SK-N-SH (cell line): ENCODE measurements around the gene ZBTB14. TPM values are rescaled to one million over a fixed set of nuclear protein-coding genes. Genes with fewer than 3 reads are reported as not detected.

Experiments used
- CTCF ChIA-PET: fragments of 300-600, 350-600 bp; formaldehyde crosslinking; extraction: SDS; loops from one replicate; lab custom pipeline; 2021; lab: Yijun Ruan, JAX
- POLR2A ChIA-PET: fragments of 350-600 bp; sonication (Branson Sonifier 250); formaldehyde crosslinking; extraction: SDS; loops from one replicate; lab custom pipeline; 2020; ENCODE audit warnings: antibody characterized with exemption, inconsistent platforms; lab: Yijun Ruan, JAX
- DNase-seq: peaks from one replicate; pipeline ENCODE4 v3.0.0; 2012
- H2AFZ ChIP-seq: fragments of 200-600 bp; sonication (generic); 2 replicates; pipeline ENCODE4 v1.8.1; 2016; ENCODE audit warnings: antibody characterized with exemption, mild to moderate bottlenecking, low read depth
- H3F3A ChIP-seq: fragments of 200-600 bp; sonication (generic); replicated peaks from 2 replicates; pipeline ENCODE3; 2016; ENCODE audit warnings: antibody characterized with exemption, mild to moderate bottlenecking; ENCODE audit not compliant: insufficient read depth
- H3K27ac ChIP-seq, 2 experiments: fragments of 200-500 bp in 1 of 2; fragments of 200-600 bp in 1 of 2; sonication (Bioruptor generic) in 1 of 2; sonication (generic), shearing (Covaris generic) in 1 of 2; 2 replicates each; pipeline versions ENCODE4 v1.5.1 to v1.6.1; 2014 to 2016; ENCODE audit warnings: low read depth in 2 of 2, inconsistent platforms in 1 of 2, low read length in 1 of 2, mild to moderate bottlenecking in 1 of 2, mixed read lengths in 1 of 2
- H3K27me3 ChIP-seq: fragments of 200-600 bp; sonication (generic), shearing (Covaris generic); 2 replicates; pipeline ENCODE4 v1.6.1; 2016; ENCODE audit warnings: mixed run types; ENCODE audit not compliant: insufficient read depth
- H3K36me3 ChIP-seq, 2 experiments: fragments of 200-500 bp in 1 of 2; fragments of 200-600 bp in 1 of 2; sonication (Bioruptor generic) in 1 of 2; sonication (generic) in 1 of 2; replicated peaks in 1 of 2; 2 replicates each; pipeline versions ENCODE3 to v1.5.1; 2014 to 2016; ENCODE audit warnings: low read length in 1 of 2, mild to moderate bottlenecking in 1 of 2; ENCODE audit not compliant: insufficient read depth in 2 of 2, control insufficient read depth in 1 of 2
- H3K4me1 ChIP-seq, 2 experiments: fragments of 200-500 bp in 1 of 2; fragments of 200-600 bp in 1 of 2; sonication (Bioruptor generic) in 1 of 2; sonication (generic), shearing (Covaris generic) in 1 of 2; 2 replicates each; pipeline versions ENCODE4 v1.5.1 to v1.6.1; 2014 to 2016; ENCODE audit warnings: low read depth in 1 of 2, low read length in 1 of 2, mixed run types in 1 of 2; ENCODE audit not compliant: insufficient read depth in 2 of 2, control insufficient read depth in 1 of 2
- H3K4me2 ChIP-seq: fragments of 200-600 bp; sonication (generic), shearing (Covaris generic); 2 replicates; pipeline ENCODE4 v1.6.1; 2017; ENCODE audit warnings: mixed run types
- H3K4me3 ChIP-seq, 2 experiments: fragments of 200-500 bp in 1 of 2; fragments of 200-600 bp in 1 of 2; sonication (Bioruptor generic) in 1 of 2; sonication (generic), shearing (Covaris generic) in 1 of 2; 2 replicates each; pipeline versions ENCODE4 v1.5.1 to v1.8.1; 2014 to 2016; ENCODE audit warnings: low read depth in 2 of 2, inconsistent platforms in 1 of 2, low read length in 1 of 2, mild to moderate bottlenecking in 1 of 2, mixed read lengths in 1 of 2, moderate library complexity in 1 of 2
- H3K79me2 ChIP-seq: fragments of 200-600 bp; sonication (generic); 2 replicates; pipeline ENCODE4 v1.8.1; 2017; ENCODE audit warnings: mild to moderate bottlenecking; ENCODE audit not compliant: insufficient read depth
- H3K9ac ChIP-seq: fragments of 200-600 bp; sonication (generic); 2 replicates; pipeline ENCODE4 v1.6.1; 2017; ENCODE audit warnings: mixed run types
- H3K9me2 ChIP-seq: fragments of 200-600 bp; sonication (generic); 2 replicates; pipeline ENCODE4 v1.6.1; 2017; ENCODE audit warnings: mixed run types
- H3K9me3 ChIP-seq: fragments of 200-600 bp; sonication (generic); 2 replicates; pipeline ENCODE4 v1.6.1; 2017; ENCODE audit warnings: mixed run types, mild to moderate bottlenecking, moderate library complexity
- H4K20me1 ChIP-seq: fragments of 200-600 bp; sonication (generic); 2 replicates; pipeline ENCODE4 v1.6.1; 2017; ENCODE audit warnings: mild to moderate bottlenecking, mixed run types; ENCODE audit not compliant: insufficient read depth
- ELF1 ChIP-seq: IDR thresholded peaks from 2 replicates; pipeline ENCODE4 v1.4.0; 2012
- EP300 ChIP-seq, 2 experiments: IDR thresholded peaks; 2 replicates each; pipeline versions ENCODE4 v1.4.0 to v1.6.1; 2012; ENCODE audit warnings: borderline replicate concordance in 1 of 2, low read depth in 1 of 2, low read length in 1 of 2
- EZH2phosphoT487 ChIP-seq: fragments of 200-600 bp; sonication (generic); IDR thresholded peaks from 2 replicates; pipeline ENCODE4 v1.6.1; 2017; ENCODE audit warnings: low read depth, mixed run types, mild to moderate bottlenecking, antibody characterized with exemption, moderate library complexity, borderline replicate concordance
- FOSL2 ChIP-seq: IDR thresholded peaks from 2 replicates; pipeline ENCODE4 v1.4.0; 2012; ENCODE audit warnings: low read depth, mild to moderate bottlenecking, moderate library complexity, borderline replicate concordance
- FOXJ3 ChIP-seq: sonication (generic); formaldehyde crosslinking; IDR thresholded peaks from 2 replicates; pipeline ENCODE4 v1.5.1; 2020; ENCODE audit warnings: mild to moderate bottlenecking, missing genetic modification reagents
- FOXM1 ChIP-seq: IDR thresholded peaks from 2 replicates; pipeline ENCODE4 v1.4.0; 2012; ENCODE audit warnings: low read depth, mild to moderate bottlenecking
- GABPA ChIP-seq: IDR thresholded peaks from 2 replicates; pipeline ENCODE4 v1.4.0; 2012; ENCODE audit warnings: low read depth, mild to moderate bottlenecking
- GATA2 ChIP-seq: sonication (generic); formaldehyde crosslinking; IDR thresholded peaks from 2 replicates; pipeline ENCODE4 v1.5.0; 2020; ENCODE audit warnings: mild to moderate bottlenecking, missing genetic modification reagents
- MEF2A ChIP-seq: IDR thresholded peaks from 2 replicates; pipeline ENCODE4 v1.4.0; 2012; ENCODE audit warnings: low read depth, borderline replicate concordance
- NRF1 ChIP-seq: IDR thresholded peaks from 2 replicates; pipeline ENCODE4 v1.6.1; 2012; ENCODE audit warnings: low read depth, mild to moderate bottlenecking, low read length
- POLR2AphosphoS5 ChIP-seq: IDR thresholded peaks from 2 replicates; pipeline ENCODE4 v1.6.1; 2012; ENCODE audit warnings: low read depth, low read length
- RAD21 ChIP-seq: IDR thresholded peaks from 2 replicates; pipeline ENCODE4 v1.6.1; 2012; ENCODE audit warnings: mild to moderate bottlenecking, low read length
- RCOR1 ChIP-seq: fragments of 150-350 bp; IDR thresholded peaks from 2 replicates; pipeline ENCODE4 v1.6.1; 2017; ENCODE audit warnings: antibody characterized with exemption, low read length
- RFX5 ChIP-seq: IDR thresholded peaks from 2 replicates; pipeline ENCODE4 v1.6.1; 2012; ENCODE audit warnings: mild to moderate bottlenecking, improper control_type of control experiment, low read length
- RXRA ChIP-seq: IDR thresholded peaks from 2 replicates; pipeline ENCODE4 v1.4.0; 2012; ENCODE audit warnings: low read depth, mild to moderate bottlenecking, borderline replicate concordance
- SMC3 ChIP-seq: IDR thresholded peaks from 2 replicates; pipeline ENCODE4 v1.6.1; 2012; ENCODE audit warnings: low read depth, low read length, improper control_type of control experiment
- TEAD4 ChIP-seq: IDR thresholded peaks from 2 replicates; pipeline ENCODE4 v1.4.0; 2012; ENCODE audit warnings: mild to moderate bottlenecking, borderline replicate concordance; ENCODE audit not compliant: insufficient read depth
- WGBS: methylation state at CpG from one replicate; pipeline ENCODE4 v1.1.6; 2017; ENCODE audit warnings: low lambda C conversion rate; 5-methylcytosine and 5-hydroxymethylcytosine counted together
- polyA plus RNA-seq, 3 experiments: library from polyadenylated mRNA; depleted of rRNA; stranded (reverse); fragments of >200 nt; gene quantifications; 2 replicates each; pipeline ENCODE4 v1.2.3, GENCODE V29; 2012
- TF ChIP-seq, protein P1 (sequence below): IDR thresholded peaks from 2 replicates; pipeline ENCODE4 v1.4.0; 2012; ENCODE audit warnings: low read depth, borderline replicate concordance
- TF ChIP-seq, protein P2 (sequence below): fragments of 150-350 bp; IDR thresholded peaks from 2 replicates; pipeline ENCODE4 v1.6.1; 2017; ENCODE audit warnings: antibody characterized with exemption, low read length, low read depth, borderline replicate concordance
- TF ChIP-seq, protein P3 (sequence below): IDR thresholded peaks from 2 replicates; pipeline ENCODE4 v1.4.0; 2012; ENCODE audit warnings: low read depth

ZBTB14 gene
- polyA plus RNA-seq, 1 of the 3 experiments (the other 2 are of a cell fraction), result 4.6 TPM

DNA sequence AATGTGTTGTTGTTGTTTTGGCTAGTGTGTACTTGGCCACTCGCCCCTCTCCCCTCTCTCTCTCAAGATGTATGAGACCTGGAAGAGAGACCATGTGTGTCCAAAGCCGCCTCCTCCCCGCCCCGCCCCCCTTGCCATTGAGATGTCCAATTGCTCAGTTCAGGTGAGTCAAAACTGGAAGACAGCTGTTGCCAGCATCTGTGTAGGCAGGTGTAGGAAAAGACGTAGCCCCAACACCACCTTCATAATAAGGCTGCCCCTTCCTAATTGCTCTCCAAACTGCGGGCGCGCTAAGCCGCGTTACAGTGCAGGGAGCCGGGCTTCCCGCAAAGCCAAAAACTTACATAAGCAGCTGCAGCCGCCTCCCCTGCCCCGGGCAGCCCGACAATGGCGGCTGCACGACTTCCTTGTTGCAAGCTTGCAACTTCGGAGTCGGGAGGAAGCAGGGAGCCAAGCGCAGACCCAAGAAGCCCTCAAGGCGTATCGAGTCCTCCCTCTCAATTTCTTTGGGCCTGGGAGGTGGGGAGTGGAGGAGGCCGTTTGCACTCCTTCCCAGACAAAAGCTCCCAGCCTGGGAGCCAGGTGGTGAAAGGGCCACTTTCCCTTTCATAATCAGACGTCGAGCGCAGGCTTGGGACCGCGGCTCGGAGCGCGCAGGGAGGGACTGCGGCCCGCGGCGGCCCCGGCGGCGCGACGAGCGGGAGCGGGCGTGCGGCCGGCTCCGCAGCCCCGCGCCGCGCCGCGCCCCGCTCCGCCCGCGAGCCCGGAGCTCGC is 882 bp downstream of the ZBTB14 start (continued):
- TF ChIP-seq EP300 (IDR thresholded peaks at IDR 0.05; ENCODE audit: borderline replicate concordance in 1 of 2, low read depth in 1 of 2, low read length in 1 of 2) (no peak), SMC3 (no peak), FOXJ3 (no peak), FOSL2 (no peak), GATA2 (no peak)

DNA sequence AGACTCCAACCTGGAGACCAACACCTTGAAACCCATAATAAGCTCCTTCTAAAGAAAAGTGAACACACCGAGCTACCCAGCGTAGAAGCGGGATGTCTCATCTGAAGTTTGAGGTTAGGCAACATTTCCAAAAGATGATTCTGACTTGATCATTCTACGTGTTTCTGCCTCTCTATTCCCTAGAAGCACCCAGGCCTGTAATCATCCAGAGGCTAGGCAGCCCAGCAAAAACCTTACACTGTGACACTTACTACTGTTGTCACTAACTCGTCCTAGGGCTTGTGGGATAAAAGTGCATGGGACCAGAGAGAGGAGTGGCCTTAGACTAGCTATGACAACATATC is 1.4 kb downstream of the ZBTB14 start:
- CTCF ChIA-PET, result interaction anchor here (1.6 kb wide), 1 partner anchor 23 kb away, joined by 3 read pairs; no protein-coding TSS in a partner anchor
- POLR2A ChIA-PET, result interaction anchor here (1.9 to 4.2 kb wide), 2 partner anchors 9 to 56 kb away, joined by 11 to 30 read pairs; no protein-coding TSS in a partner anchor
- Histone ChIP-seq H3K27ac (peak overlapping the region in 1 of 2 experiments; percentile 69; a peak in 3 of 4 replicates), H3K9me3 (no peaks in the 10 kb centered on the region), H3K4me3 (peak overlapping the region; percentile 81 to 83), H4K20me1 (no peaks in the 10 kb centered on the region), H3K36me3 (peaks cover 29 to 33% of the 10 kb centered on the region in 2 experiments), H3K4me2 (peak overlapping the region; percentile 88), H3F3A (no peaks in the 10 kb centered on the region), H3K79me2 (peaks cover 12% of the 10 kb centered on the region; the same call in 1 of the 2 replicates), H3K9ac (peak overlapping the region; percentile 77), H3K27me3 (no peaks in the 10 kb centered on the region), H3K4me1 (peaks cover 0 to 7% of the 10 kb centered on the region in 2 experiments; a peak in 1 of 4 replicates), H3K9me2 (no peaks in the 10 kb centered on the region), H2AFZ (no peak overlapping the region)
- 87% methylated on average over 5 of the region's 5 CpGs for WGBS
- no peak for DNase-seq
- no peak for TF ChIP-seq RCOR1
- TF ChIP-seq RXRA, result no peak
- TF ChIP-seq SMC3, result no peak
- no peak for TF ChIP-seq RAD21
- no peak for TF ChIP-seq TEAD4

DNA sequence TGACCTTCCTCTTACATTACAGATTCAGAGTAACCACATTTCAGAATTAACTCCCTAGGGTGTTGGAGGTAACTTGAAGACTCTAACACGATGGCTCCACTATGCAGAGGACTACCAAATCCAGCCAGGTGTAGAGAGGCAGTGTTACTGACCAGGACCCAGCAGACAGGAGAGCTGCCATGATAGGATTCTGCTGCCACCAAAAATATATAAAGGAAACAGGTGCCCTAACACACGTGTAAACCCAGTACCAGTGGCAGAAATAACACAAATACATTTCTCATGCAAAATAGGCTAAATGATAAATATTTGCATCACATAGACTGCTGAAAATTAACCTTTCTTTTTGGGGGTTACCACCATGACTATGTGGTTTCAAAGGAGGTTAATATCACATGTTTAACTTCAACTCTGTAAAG is 7.0 kb downstream of the ZBTB14 start:
- Histone ChIP-seq H4K20me1 (no peaks in the 10 kb centered on the region), H3K9me3 (no peaks in the 10 kb centered on the region), H3K4me1 (peaks cover 0 to 7% of the 10 kb centered on the region in 2 experiments; a peak in 2 of 4 replicates), H3K36me3 (peaks cover 29 to 41% of the 10 kb centered on the region in 2 experiments), H3K4me2 (no peak overlapping the region), H3K9ac (no peak overlapping the region), H3K27ac (no peak overlapping the region), H3F3A (no peaks in the 10 kb centered on the region), H2AFZ (no peak overlapping the region), H3K9me2 (no peaks in the 10 kb centered on the region), H3K79me2 (peaks cover 3% of the 10 kb centered on the region; the same call in 1 of the 2 replicates), H3K27me3 (no peaks in the 10 kb centered on the region), H3K4me3 (no peak overlapping the region)
- POLR2A ChIA-PET, result no interaction called here
- TF ChIP-seq RCOR1 (no peak), MEF2A (no peak), POLR2AphosphoS5 (no peak), EP300 (IDR thresholded peaks at IDR 0.05; ENCODE audit: borderline replicate concordance in 1 of 2, low read depth in 1 of 2, low read length in 1 of 2) (no peak), ELF1 (no peak), RFX5 (no peak), FOXM1 (no peak), NRF1 (no peak), GABPA (no peak), EZH2phosphoT487 (no peak), SMC3 (no peak), TEAD4 (no peak)
- TF ChIP-seq, protein P1, sequence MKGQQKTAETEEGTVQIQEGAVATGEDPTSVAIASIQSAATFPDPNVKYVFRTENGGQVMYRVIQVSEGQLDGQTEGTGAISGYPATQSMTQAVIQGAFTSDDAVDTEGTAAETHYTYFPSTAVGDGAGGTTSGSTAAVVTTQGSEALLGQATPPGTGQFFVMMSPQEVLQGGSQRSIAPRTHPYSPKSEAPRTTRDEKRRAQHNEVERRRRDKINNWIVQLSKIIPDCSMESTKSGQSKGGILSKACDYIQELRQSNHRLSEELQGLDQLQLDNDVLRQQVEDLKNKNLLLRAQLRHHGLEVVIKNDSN, result no peak
- TF ChIP-seq, protein P2, sequence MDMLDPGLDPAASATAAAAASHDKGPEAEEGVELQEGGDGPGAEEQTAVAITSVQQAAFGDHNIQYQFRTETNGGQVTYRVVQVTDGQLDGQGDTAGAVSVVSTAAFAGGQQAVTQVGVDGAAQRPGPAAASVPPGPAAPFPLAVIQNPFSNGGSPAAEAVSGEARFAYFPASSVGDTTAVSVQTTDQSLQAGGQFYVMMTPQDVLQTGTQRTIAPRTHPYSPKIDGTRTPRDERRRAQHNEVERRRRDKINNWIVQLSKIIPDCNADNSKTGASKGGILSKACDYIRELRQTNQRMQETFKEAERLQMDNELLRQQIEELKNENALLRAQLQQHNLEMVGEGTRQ, result no peak
- TF ChIP-seq, protein P3, sequence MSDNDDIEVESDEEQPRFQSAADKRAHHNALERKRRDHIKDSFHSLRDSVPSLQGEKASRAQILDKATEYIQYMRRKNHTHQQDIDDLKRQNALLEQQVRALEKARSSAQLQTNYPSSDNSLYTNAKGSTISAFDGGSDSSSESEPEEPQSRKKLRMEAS, result no peak
- CTCF ChIA-PET, result no interaction called here
- DNase-seq, result no peak
- 93% methylated on average over 2 of the region's 2 CpGs for WGBS
